Keratinocyte (primary cell): ENCODE results near the gene ADSS2.

Source experiments
- CTCF ChIP-seq, 3 experiments: IDR thresholded peaks in 1 of 3; conservative IDR thresholded peaks in 1 of 3; optimal IDR thresholded peaks in 1 of 3; 2 replicates in 2 of 3; 3 replicates in 1 of 3; pipeline versions ENCODE3 to v1.5.1; 2011; ENCODE audit warnings: low read length in 3 of 3, mild to moderate bottlenecking in 3 of 3, moderate library complexity in 2 of 3, control low read depth in 1 of 3, inconsistent platforms in 1 of 3; ENCODE audit not compliant: insufficient read depth in 2 of 3; ENCODE audit errors: extremely low read depth in 1 of 3
- EZH2 ChIP-seq: IDR thresholded peaks from one replicate; pipeline ENCODE4 v1.6.1; 2012; ENCODE audit warnings: inconsistent platforms, mild to moderate bottlenecking, low read length, moderate library complexity

- TF ChIP-seq CTCF (optimal IDR thresholded peaks at IDR 0.05 in 1 of 3, IDR thresholded peaks at IDR 0.05 in 1 of 3, conservative IDR thresholded peaks at IDR 0.05 in 1 of 3; ENCODE audit: extremely low read depth in 1 of 3, insufficient read depth in 2 of 3, low read length in 3 of 3) (no peak), EZH2 (no peak)
Measured at GRCh38 chr1:244409701-244410100, 42.0 kb downstream of the ADSS2 start.
